CD4-positive, alpha-beta T cell (primary cell): Measurements from ENCODE around the gene CARD19. TPM values are rescaled to one million over a fixed set of nuclear protein-coding genes. Genes with fewer than 3 reads are reported as not detected.
"Not testable (repeated sequence)": the region's sequence is repeated elsewhere in the genome, so short reads cannot be mapped to it uniquely, and the experiment has no call there.

Experiments
- ATAC-seq: fragments of 200-7000 bp; cut with Tn5 transposase; one replicate; pipeline ENCODE4 v1.10.0; 2022; ENCODE audit warnings: mild to moderate bottlenecking; ENCODE audit not compliant: poor library complexity
- CTCF ChIA-PET: fragments of 350-600 bp; sonication (Branson Sonifier 250); formaldehyde crosslinking; loops from one replicate; lab custom pipeline; 2021; ENCODE audit warnings: antibody characterized with exemption, inconsistent platforms; lab: Charles Lee
- POLR2A ChIA-PET: fragments of 350-600 bp; sonication (Branson Sonifier 250); formaldehyde crosslinking; loops from one replicate; lab custom pipeline; 2021; ENCODE audit warnings: antibody characterized with exemption, inconsistent platforms; lab: Charles Lee
- DNase-seq, 14 experiments: peaks; one replicate each; pipeline ENCODE4 v3.0.0-alpha.2; 2013 to 2020; ENCODE audit warnings: mixed read lengths in 2 of 14
- H3K27ac ChIP-seq, 2 donors: one replicate each; pipeline versions ENCODE4 v1.5.1 to v1.7.0; 2013; ENCODE audit warnings: low read length in 2 of 2, low read depth in 1 of 2, mild to moderate bottlenecking in 1 of 2
- H3K27me3 ChIP-seq, 2 experiments: 1 replicate in 1 of 2; 2 replicates in 1 of 2; pipeline versions ENCODE4 v1.6.1 to v1.7.0; 2013; ENCODE audit warnings: low read length in 2 of 2, control low read depth in 1 of 2, mild to moderate bottlenecking in 1 of 2, moderate library complexity in 1 of 2; ENCODE audit not compliant: insufficient read depth in 2 of 2, control insufficient read depth in 1 of 2
- H3K36me3 ChIP-seq: one replicate; pipeline ENCODE4 v1.6.1; 2013; ENCODE audit warnings: low read length, control low read depth; ENCODE audit not compliant: insufficient read depth
- H3K4me1 ChIP-seq: one replicate; pipeline ENCODE4 v1.6.1; 2013; ENCODE audit warnings: low read length, control low read depth; ENCODE audit not compliant: insufficient read depth
- H3K4me3 ChIP-seq: one replicate; pipeline ENCODE4 v1.5.1; 2013; ENCODE audit warnings: mild to moderate bottlenecking, low read length, moderate library complexity
- H3K9me3 ChIP-seq, 2 experiments: 1 replicate in 1 of 2; 2 replicates in 1 of 2; pipeline versions ENCODE4 v1.6.1 to v1.7.0; 2013; ENCODE audit warnings: low read length in 2 of 2, mild to moderate bottlenecking in 2 of 2, control low read depth in 1 of 2, moderate library complexity in 1 of 2; ENCODE audit not compliant: control insufficient read depth in 1 of 2, insufficient read depth in 1 of 2
- H3K27ac Mint-ChIP-seq: one replicate; pipeline ENCODE4 v1.8.0; 2020; ENCODE audit warnings: mixed read lengths
- H3K27me3 Mint-ChIP-seq: one replicate; pipeline ENCODE4 v1.8.0; 2021; ENCODE audit warnings: mixed read lengths
- H3K36me3 Mint-ChIP-seq: one replicate; pipeline ENCODE4 v1.8.0; 2021; ENCODE audit warnings: low read depth, mixed read lengths
- H3K4me1 Mint-ChIP-seq: one replicate; pipeline ENCODE4 v1.8.0; 2021; ENCODE audit warnings: low read depth, mixed read lengths
- H3K4me3 Mint-ChIP-seq: one replicate; pipeline ENCODE4 v1.8.0; 2020; ENCODE audit warnings: mild to moderate bottlenecking, mixed read lengths
- H3K9me3 Mint-ChIP-seq: one replicate; pipeline ENCODE4 v1.8.0; 2020; ENCODE audit warnings: mixed read lengths
- CTCF ChIP-seq: fragments of 200-600 bp; IDR thresholded peaks from one replicate; pipeline ENCODE4 v1.8.0; 2022; ENCODE audit warnings: antibody characterized with exemption, mild to moderate bottlenecking
- intact Hi-C, 2 experiments: fragments of 100-400 bp; cut with DNase I in 1 of 2; cut with micrococcal nuclease in 1 of 2; formaldehyde crosslinking; loops; one replicate each; pipeline versions ENCODE4 v1.15.1 to v1.9.0; 2023 to 2025; cut with DNase I, micrococcal nuclease
- total RNA-seq, 174 experiments: library from RNA in 2 of 174; stranded (reverse) in 2 of 174; gene quantifications; one replicate each; pipeline ENCODE4 v1.2.3 and lab custom pipeline; 2021 to 2026

CARD19 gene
- total RNA-seq, 2 experiments from 2014 or later = 38.8 to 39.2 TPM

- Histone ChIP-seq H3K4me1 (peaks cover 53% of the 10 kb centered on the region), H3K9me3 (no peaks in the 10 kb centered on the region), H3K36me3 (peaks cover 28% of the 10 kb centered on the region), H3K27me3 (no peaks in the 10 kb centered on the region), H3K27ac (no peak overlapping the region), H3K4me3 (no peak overlapping the region)
- Mint-ChIP-seq H3K27me3 (no peaks in the 10 kb centered on the region), H3K36me3 (peaks cover 22% of the 10 kb centered on the region), H3K27ac (no peak overlapping the region), H3K9me3 (no peaks in the 10 kb centered on the region), H3K4me3 (no peak overlapping the region), H3K4me1 (peaks cover 25% of the 10 kb centered on the region)
- ATAC-seq = no peak
- ChIA-PET POLR2A (interaction anchor here (0.7 kb wide), 1 partner anchor 18 kb away, joined by 4 read pairs; the partner anchor contains the start of gene NINJ1), CTCF (no interaction called here)
- intact Hi-C loops = no loop called here
- TF ChIP-seq CTCF = no peak
- DNase-seq = peak in 4 of 14 experiments; percentile 1 to 78 (median 44)
Measured at GRCh38 chr9:93116072-93116961, 20.3 kb downstream of the CARD19 start.

GRCh38 chr9:93117521-93117920 is 21.5 kb downstream of the CARD19 start:
- POLR2A ChIA-PET = interaction anchor here (0.6 to 1.3 kb wide), 2 partner anchors 17 to 79 kb away, joined by 3 to 4 read pairs; partner anchors contain the start of gene NINJ1

GRCh38 chr9:93117924-93118862 is 22.2 kb downstream of the CARD19 start:
- no peak overlapping the region for H3K4me3 ChIP-seq
- no peaks in the 10 kb centered on the region for H3K27me3 Mint-ChIP-seq
- H3K36me3 ChIP-seq = peaks cover 17% of the 10 kb centered on the region
- peak overlapping the region; percentile 16 for H3K27ac Mint-ChIP-seq
- H3K9me3 Mint-ChIP-seq = no peaks in the 10 kb centered on the region
- CTCF ChIA-PET = interaction anchor here (0.8 to 3.0 kb wide), 2 partner anchors 9 to 11 kb away, joined by 3 to 13 read pairs; no protein-coding TSS in a partner anchor
- ATAC-seq (no peak), DNase-seq (no peak)
- no peak overlapping the region for H3K4me3 Mint-ChIP-seq
- H3K36me3 Mint-ChIP-seq = peaks cover 39% of the 10 kb centered on the region
- POLR2A ChIA-PET = interaction anchor here (1.3 kb wide), 1 partner anchor 16 kb away, joined by 4 read pairs; the partner anchor contains the start of gene NINJ1
- no peaks in the 10 kb centered on the region for H3K27me3 ChIP-seq
- TF ChIP-seq CTCF = no peak
- no peaks in the 10 kb centered on the region for H3K9me3 ChIP-seq
- intact Hi-C loops = no loop called here
- peaks cover 38% of the 10 kb centered on the region for H3K4me1 ChIP-seq
- peaks cover 25% of the 10 kb centered on the region for H3K4me1 Mint-ChIP-seq
- H3K27ac ChIP-seq = no peak overlapping the region

More at GRCh38 chr9:93117521-93117920, 21.5 kb downstream of the CARD19 start:
- peaks cover 34% of the 10 kb centered on the region for H3K36me3 Mint-ChIP-seq
- Histone ChIP-seq H3K4me1 (peaks cover 42% of the 10 kb centered on the region), H3K36me3 (peaks cover 23% of the 10 kb centered on the region)
- H3K9me3 Mint-ChIP-seq, intact Hi-C loops, ATAC-seq, H3K4me3 Mint-ChIP-seq, H3K27me3 ChIP-seq, H3K27ac ChIP-seq, H3K9me3 ChIP-seq, CTCF ChIA-PET, H3K4me3 ChIP-seq, H3K27me3 Mint-ChIP-seq, DNase-seq: not testable (repeated sequence)
- H3K27ac Mint-ChIP-seq = peak overlapping the region; percentile 16
- peaks cover 25% of the 10 kb centered on the region for H3K4me1 Mint-ChIP-seq
